HG03108 (cell line): ENCODE data around the gene SYDE2.
"Not testable (repeated sequence)": the region's sequence is repeated elsewhere in the genome, so short reads cannot be mapped to it uniquely, and the experiment has no call there.

Experiments
- ATAC-seq: cut with Tn5 transposase; IDR thresholded peaks from one replicate; pipeline ENCODE4 v1.9.1; 2021; ENCODE audit warnings: moderate library complexity; ENCODE audit not compliant: unreplicated experiment

SYDE2 gene

GRCh38 chr1:85200463-85201339, at the start of gene SYDE2:
Gene SYDE2, minus strand, starts transcription at chr1:85201016. Its CDS starts 20 bp downstream, at chr1:85200996.
- ATAC-seq, result peak; percentile 62

- ATAC-seq, result not testable (repeated sequence)
Observed at GRCh38 chr1:85249042-85249441, 48.2 kb upstream of the SYDE2 start.

GRCh38 chr1:85245891-85246290, 45.1 kb upstream of the SYDE2 start:
- ATAC-seq, result no peak

GRCh38 chr1:85245456-85245855, 44.6 kb upstream of the SYDE2 start:
- ATAC-seq, result no peak

- no peak for ATAC-seq
Observed at GRCh38 chr1:85244271-85245061, 43.6 kb upstream of the SYDE2 start.

- no peak for ATAC-seq
Observed at GRCh38 chr1:85243372-85243771, 42.6 kb upstream of the SYDE2 start.

- ATAC-seq, result no peak
Observed at GRCh38 chr1:85240643-85241042, 39.8 kb upstream of the SYDE2 start.

- ATAC-seq, result no peak
Observed at GRCh38 chr1:85240174-85240601, 39.4 kb upstream of the SYDE2 start.

- ATAC-seq, result no peak
Observed at GRCh38 chr1:85237613-85238012, 36.8 kb upstream of the SYDE2 start.

GRCh38 chr1:85230305-85230977, 29.6 kb upstream of the SYDE2 start:
- no peak for ATAC-seq

- no peak for ATAC-seq
Observed at GRCh38 chr1:85229574-85230097, 28.8 kb upstream of the SYDE2 start.

GRCh38 chr1:85228972-85229371, 28.2 kb upstream of the SYDE2 start:
- no peak for ATAC-seq

- ATAC-seq, result no peak
Observed at GRCh38 chr1:85225624-85226380, 25.0 kb upstream of the SYDE2 start.

GRCh38 chr1:85224734-85225623, 24.2 kb upstream of the SYDE2 start:
- ATAC-seq, result no peak

GRCh38 chr1:85224295-85224694, 23.5 kb upstream of the SYDE2 start:
- ATAC-seq, result no peak

GRCh38 chr1:85223334-85223733, 22.5 kb upstream of the SYDE2 start:
- no peak for ATAC-seq

- no peak for ATAC-seq
Observed at GRCh38 chr1:85220756-85221201, 20.0 kb upstream of the SYDE2 start.

- no peak for ATAC-seq
Observed at GRCh38 chr1:85219853-85220610, 19.2 kb upstream of the SYDE2 start.

- ATAC-seq, result no peak
Observed at GRCh38 chr1:85216697-85217096, 15.9 kb upstream of the SYDE2 start.
